Measurements from ENCODE around the gene PPT2.
"Not testable (repeated sequence)": the region's sequence is repeated elsewhere in the genome, so short reads cannot be mapped to it uniquely, and the experiment has no call there.

Gene PPT2

DNA sequence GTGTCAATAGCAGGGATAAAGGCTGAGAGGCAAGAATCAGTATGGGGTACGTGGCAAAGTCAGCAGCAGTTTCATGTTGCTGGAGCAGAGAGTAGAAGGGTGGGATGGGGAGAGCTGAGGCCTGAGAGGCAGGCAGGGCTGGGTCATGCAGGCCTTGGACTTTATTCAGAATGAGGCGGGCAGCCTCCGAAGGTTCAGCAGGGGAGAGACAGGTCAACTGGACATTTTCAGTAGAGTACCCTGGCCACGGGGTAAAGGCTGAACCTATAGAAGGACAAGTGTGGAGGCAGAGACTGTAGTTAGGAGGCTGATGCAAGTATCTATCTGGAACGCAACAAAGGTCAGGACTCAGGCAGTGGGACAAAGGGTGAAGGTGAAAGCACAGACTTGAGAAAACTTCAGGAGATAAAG is 56.3 kb downstream of the PPT2 start:
- no peak for TF ChIP-seq JUND (IDR thresholded peaks at IDR 0.05; ENCODE audit: low read depth)
- in situ Hi-C loops (cut with HindIII; ENCODE audit: low pct_unique_long_range_greater_than_20kb, low sequenced_read_pairs), result no loop called here
- no peak for DNase-seq (ENCODE audit: low read depth in 1 of 2, low spot score in 1 of 2)

DNA sequence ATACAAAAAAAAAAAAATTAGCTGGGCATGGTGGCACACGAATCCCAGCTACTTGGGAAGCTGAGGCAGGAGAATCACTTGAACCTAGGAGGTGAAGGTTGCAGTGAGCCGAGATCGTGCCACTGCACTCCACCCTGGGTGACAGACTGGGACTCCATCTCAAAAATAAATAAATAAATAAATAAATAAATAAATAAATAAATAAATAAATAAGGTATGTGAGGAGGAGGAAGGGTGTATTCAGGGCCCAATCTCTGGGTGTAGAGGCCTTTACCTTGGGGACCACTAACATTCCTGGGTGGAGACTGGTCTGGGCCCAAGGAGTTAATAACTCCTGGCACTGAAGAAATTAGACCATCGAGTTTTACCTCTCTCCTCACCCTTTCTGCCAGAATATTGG is 57.5 kb downstream of the PPT2 start:
- DNase-seq (ENCODE audit: low read depth in 1 of 2, low spot score in 1 of 2); in situ Hi-C loops (cut with HindIII; ENCODE audit: low pct_unique_long_range_greater_than_20kb, low sequenced_read_pairs): not testable (repeated sequence)

DNA sequence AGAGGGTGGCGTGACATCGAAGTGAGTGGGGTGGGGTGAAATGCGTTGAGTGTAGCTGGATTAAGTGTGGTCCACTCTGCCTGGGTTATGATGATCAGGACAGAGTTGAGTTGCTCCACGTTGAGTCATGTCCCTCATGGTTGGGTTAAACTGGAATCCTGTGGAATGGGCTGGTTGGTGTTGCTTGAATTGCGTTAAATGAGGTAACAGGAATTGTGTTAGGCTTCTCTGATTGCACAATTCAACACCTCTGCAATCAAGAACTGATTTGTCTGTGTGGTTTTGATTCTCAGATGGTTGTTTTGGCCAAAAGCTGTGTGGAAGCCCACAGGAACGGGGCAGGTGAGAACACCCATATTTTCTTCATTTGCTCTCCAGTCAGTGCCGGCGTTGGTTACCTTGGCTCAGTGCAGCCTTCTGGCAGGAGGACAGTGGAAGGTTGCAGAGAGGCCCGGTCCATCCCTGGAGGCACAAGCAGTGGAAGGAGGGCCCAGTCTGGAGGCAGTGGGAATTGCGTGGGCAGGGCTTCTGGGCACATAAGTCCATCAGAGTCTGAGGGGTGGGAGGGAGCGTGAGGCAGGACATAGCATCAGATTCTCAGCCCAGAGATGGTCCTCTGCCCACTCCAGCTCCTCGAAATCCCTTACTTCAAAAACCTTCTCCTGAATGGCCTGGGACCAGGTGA is 58.3 kb downstream of the PPT2 start:
- in situ Hi-C loops (cut with HindIII; ENCODE audit: low pct_unique_long_range_greater_than_20kb, low sequenced_read_pairs), result no loop called here
- no peak for TF ChIP-seq JUND (IDR thresholded peaks at IDR 0.05; ENCODE audit: low read depth)
- DNase-seq (ENCODE audit: low read depth in 1 of 2, low spot score in 1 of 2), result no peak
